HG02884 (cell line): ENCODE measurements around the gene JAK2.
"Not testable (repeated sequence)": the region's sequence is repeated elsewhere in the genome, so short reads cannot be mapped to it uniquely, and the experiment has no call there.

Source experiments
- ATAC-seq: cut with Tn5 transposase; IDR thresholded peaks from one replicate; pipeline ENCODE4 v1.9.1; 2021; ENCODE audit warnings: mild to moderate bottlenecking, moderate library complexity; ENCODE audit not compliant: unreplicated experiment

Gene JAK2

DNA sequence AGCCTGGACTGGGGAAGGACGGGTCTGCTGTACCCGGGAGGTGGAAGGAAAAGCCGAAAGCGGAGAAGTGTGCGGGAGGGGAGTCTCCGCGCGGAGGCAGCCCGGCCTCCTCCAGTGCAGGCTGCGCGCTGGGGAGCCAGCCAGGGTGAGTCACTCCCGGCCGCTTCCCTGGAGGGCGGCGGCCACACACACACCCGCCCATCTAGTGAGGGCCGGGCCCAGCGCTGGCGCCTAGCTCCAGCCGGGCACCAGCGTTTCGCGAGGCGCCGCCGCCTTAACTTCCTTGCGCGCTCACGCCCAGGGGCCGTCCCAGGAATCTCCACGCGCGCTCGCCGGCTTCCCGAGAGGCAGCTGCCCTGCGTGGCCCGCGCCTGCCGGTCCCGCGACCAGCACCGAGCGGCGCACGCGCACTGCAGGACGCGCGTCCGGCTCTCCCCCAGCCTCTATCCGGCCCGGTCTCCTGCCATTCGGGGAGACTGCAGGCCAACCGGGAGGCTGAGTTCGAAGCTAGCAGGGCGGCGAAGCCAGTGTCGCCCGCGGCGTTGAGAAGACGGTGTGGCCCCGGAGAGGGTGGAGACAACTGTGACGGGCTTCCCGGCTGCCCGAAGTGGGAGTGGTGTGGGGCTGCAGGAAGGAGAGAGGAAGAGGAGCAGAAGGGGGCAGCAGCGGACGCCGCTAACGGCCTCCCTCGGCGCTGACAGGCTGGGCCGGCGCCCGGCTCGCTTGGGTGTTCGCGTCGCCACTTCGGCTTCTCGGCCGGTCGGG is at the start of gene JAK2:
Gene JAK2, plus strand, starts transcription at position 652 of the 765 bp plus-strand sequence. CDS start 36,716 bp downstream, outside the sequence.
- ATAC-seq: peak; percentile 69

GRCh38 chr9:4936277-4936676 is 48.8 kb upstream of the JAK2 start:
- no peak for ATAC-seq

- ATAC-seq: peak; percentile 50
These were observed 48.2 kb upstream of the JAK2 start for GRCh38 chr9:4936823-4937222.

GRCh38 chr9:4937446-4937845 is 47.6 kb upstream of the JAK2 start:
- ATAC-seq: no peak

GRCh38 chr9:4938496-4938895 is 46.6 kb upstream of the JAK2 start:
- no peak for ATAC-seq

DNA sequence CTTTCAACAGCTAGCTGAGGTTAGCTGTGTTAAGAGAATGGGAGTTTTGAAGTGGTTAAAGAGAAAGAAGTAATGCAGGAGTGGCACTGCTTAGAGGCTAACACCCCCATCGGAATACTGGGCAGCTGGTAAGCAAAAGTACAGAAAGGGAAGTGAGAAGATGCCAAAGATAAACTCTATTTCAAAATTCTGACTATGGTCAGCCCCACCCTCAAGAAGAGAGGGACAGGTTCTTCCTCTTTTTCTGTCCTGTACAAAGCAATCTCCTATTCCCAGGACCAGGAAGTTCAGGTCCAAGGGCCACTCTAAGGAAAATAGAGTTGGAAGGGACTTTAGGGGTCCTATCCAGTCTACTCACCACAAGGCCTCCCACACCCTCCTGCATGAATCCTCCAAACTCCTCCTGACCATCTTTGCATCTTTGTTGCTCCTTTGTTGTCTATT is 45.9 kb upstream of the JAK2 start:
- ATAC-seq: peak; percentile 74

- not testable (repeated sequence) for ATAC-seq
These were observed 42.9 kb upstream of the JAK2 start for GRCh38 chr9:4942042-4942691.

DNA sequence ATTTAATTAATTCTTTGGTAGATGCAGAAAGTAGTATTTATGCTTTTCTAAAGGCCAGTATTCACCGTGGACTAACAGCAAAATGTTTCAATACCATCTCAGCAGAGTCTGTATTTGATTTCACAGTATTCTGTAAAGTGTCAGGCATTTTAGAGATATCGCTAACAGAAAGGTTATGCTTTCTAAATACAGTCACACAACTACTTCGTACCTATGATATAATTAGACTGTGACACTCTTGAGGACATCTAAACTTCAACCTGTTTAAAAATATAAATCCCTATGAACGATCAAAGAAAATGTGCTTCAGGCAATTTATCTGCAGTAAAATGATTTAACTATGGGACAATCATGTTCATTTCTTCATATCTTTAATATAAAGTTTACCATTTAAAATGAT is 41.7 kb upstream of the JAK2 start:
- ATAC-seq: no peak

DNA sequence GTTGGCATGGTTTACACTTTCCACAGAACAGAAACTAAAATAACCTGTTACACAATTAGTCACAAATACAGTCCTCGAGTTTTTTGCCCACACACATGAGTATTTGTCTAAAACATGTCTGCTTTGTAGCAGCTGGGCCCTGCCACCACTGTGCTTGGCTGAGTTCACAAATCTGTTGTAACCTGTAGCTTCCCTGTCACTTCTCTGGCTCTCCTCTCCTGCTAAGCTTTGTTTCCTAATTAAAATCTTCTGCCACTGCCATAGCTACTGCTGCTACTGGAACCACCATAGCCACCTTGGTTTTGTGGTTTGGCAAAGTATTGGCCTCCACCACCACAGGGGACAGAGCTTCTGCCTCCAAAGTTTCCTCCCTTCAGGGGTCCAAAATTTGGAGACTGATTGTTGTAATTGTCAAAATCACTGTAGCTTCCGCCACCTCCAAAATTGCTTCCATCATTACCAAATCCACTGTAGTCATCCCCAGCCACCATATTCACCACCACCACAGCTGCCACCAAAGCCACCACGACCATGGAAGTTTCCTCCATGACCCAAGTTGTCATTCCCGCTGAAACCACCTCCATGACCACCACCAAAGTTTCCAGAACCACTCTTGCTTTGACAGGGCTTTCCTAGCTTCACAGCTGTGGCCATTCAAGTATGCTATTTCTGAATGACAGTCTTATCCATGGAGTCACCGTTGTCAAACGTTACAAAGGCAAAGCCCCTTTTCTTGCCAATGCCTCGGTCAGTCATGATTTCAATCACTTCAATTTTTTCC is 40.5 kb upstream of the JAK2 start:
- ATAC-seq: not testable (repeated sequence)

- ATAC-seq: no peak
These were observed 38.1 kb upstream of the JAK2 start for GRCh38 chr9:4946937-4947336.

GRCh38 chr9:4955836-4956235 is 29.2 kb upstream of the JAK2 start:
- no peak for ATAC-seq

DNA sequence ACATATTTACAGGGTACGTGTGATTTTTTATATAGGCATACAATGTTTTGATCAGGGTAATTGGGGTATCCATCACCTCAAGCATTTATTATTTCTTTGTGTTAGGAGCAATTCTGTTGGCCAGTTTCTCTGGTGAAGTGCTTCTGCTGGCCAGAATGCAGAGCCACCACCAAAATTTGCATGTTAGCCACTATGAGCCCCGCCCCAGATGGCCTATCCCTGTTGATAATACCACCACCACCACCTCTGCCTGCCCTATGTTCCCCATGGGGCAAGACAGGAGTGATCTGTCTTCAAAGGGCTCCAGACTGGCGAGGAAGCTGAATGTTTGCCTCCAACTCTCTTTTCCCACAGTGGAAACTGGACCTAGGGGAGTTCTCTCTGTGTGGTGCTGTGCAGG is 26.0 kb upstream of the JAK2 start:
- ATAC-seq: no peak

GRCh38 chr9:4962085-4962484 is 23.0 kb upstream of the JAK2 start:
- ATAC-seq: no peak

DNA sequence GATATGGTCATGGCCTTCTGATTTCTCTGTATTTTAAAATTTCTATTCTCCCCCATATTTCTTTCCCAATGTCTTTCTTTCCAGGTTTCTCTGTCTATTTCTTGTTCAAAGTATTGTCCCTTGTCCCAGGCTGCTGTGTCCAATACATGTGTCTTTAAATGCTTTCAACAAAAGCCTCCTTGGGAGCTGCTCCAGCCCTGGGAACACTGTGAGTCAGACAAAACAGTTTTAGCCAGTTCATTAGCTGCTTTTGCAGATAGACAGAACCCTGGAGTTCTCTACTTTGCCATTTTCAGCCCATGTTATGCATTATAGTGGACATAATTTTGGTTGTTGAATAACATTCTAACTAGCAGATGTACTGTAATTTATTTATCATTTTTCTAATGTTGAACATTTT is 20.5 kb upstream of the JAK2 start:
- no peak for ATAC-seq

GRCh38 chr9:4965174-4965821 is 19.8 kb upstream of the JAK2 start:
- no peak for ATAC-seq

DNA sequence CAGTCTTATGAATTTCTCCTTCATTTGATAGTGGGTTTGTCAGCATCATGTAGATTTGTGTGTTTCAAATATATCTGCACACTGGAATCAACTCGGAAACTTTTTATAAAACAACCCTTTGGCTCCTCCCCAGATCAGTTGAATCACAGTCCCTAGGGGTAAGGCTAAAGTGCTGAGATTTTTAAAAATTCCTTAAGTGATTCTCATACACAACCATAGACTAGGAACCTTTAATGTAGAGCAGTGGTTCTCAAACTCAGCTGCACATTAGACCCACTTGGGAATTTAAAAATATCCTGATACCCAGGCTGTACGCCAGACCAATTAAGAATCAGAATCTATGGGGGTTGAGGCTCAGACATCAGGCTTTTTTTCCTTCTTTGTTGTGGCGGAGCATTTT is 17.5 kb upstream of the JAK2 start:
- no peak for ATAC-seq

GRCh38 chr9:4969130-4969529 is 15.9 kb upstream of the JAK2 start:
- ATAC-seq: no peak

GRCh38 chr9:4970970-4971641 is 14.0 kb upstream of the JAK2 start:
- ATAC-seq: peak; percentile 87

DNA sequence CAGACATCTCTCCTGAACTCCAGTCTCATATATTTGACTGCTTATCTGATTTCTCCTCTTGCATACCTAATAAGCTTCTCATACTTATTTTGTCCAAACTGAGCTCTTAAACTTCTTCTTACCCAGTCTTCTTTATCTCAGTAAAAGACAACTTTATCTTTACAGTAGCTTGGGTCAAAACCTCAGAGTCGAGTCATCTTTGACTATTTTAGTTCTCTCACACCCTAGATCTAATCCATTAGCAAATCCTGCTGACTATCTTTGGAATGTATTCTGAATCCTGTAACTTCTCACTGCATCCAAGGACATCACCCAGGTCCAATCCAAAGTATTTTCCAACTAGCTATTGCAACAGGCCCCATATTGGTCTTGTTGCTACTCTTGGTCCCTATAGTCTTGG is 11.8 kb upstream of the JAK2 start:
- no peak for ATAC-seq

DNA sequence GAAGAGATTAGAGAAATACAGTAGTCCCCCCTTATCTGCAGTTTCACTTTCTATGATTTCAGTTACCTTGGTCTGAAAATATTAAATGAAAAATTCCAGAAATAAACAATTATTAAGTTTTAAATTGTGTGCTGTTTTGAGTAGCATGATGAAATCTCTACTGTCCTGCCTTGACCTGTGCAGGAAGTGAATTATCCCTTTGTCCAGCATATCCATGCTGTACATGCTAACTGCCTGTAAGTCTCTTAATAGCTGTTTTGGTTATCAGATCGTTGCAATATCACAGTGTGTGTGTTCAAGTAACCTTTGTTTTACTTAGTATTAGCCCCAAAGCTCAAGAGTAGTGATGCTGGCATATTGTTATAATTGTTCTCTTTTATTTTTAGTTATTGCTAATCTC is 11.2 kb upstream of the JAK2 start:
- no peak for ATAC-seq

DNA sequence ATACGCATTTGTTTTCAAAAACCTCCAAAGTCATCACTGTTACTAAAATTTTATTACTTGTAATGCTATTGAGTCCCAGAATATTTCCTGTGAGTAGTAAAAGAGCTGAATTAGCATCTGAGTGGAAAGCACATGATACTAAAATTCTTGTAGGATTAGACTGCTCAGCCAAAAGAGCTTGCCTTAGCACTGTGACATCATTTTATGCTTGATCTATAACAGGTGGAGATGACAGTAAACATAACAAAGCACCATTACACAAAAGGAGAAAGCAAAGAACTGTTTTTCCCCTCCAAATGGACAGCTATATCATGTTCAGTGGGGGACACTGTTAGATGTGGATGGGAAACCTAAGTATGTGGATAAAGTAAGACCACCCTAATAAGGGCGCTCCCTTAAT is 5.8 kb upstream of the JAK2 start:
- no peak for ATAC-seq
